Mononuclear cell (primary cell): Measurements from ENCODE around the gene FAM32A. TPM values are rescaled to one million over a fixed set of nuclear protein-coding genes. Genes with fewer than 3 reads are reported as not detected.

Source experiments
- H3K27me3 ChIP-seq: 2 replicates; pipeline ENCODE4 v1.6.0; 2011; ENCODE audit warnings: low read length, control low read depth; ENCODE audit not compliant: insufficient read depth
- H3K4me1 ChIP-seq: 2 replicates; pipeline ENCODE4 v1.5.1; 2011; ENCODE audit warnings: mild to moderate bottlenecking, low read length, control low read depth; ENCODE audit not compliant: insufficient read depth
- H3K4me3 ChIP-seq: 2 replicates; pipeline ENCODE4 v1.5.1; 2011; ENCODE audit warnings: mild to moderate bottlenecking, low read length, moderate library complexity
- H3K9me3 ChIP-seq: 2 replicates; pipeline ENCODE4 v1.5.1; 2011; ENCODE audit warnings: low read depth, mild to moderate bottlenecking, control low read depth, low read length
- total RNA-seq: library from RNA; depleted of rRNA; stranded (reverse); fragments of >200 nt; gene quantifications from one replicate; pipeline ENCODE4 v1.2.3, GENCODE V29; 2012

The FAM32A gene
- total RNA-seq, 1 donor: 84.5 TPM

DNA sequence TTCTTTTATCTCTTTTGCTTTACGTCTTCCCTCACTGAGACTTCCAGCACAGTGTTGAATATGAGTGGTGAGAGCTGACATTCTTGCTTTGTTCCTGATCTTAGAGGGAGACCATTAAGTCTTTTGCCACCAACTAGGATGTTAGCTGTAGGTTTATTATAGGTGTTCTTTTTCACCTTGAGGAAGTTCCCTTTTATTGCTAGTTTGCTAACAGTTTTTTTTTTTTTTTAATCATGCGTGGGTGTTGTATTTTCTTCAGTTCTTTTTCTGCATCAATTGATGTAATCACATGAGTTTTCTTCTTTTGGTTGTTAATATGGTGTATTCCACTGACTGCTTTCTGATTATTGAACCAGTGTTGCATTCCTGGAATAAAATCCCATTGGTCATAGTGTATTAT lies 33.6 kb downstream of the FAM32A start:
- no peak overlapping the region for H3K4me3 ChIP-seq
- H3K4me1 ChIP-seq: peaks cover 23% of the 10 kb centered on the region
- no peaks in the 10 kb centered on the region for H3K27me3 ChIP-seq
- H3K9me3 ChIP-seq: peaks cover 23% of the 10 kb centered on the region

DNA sequence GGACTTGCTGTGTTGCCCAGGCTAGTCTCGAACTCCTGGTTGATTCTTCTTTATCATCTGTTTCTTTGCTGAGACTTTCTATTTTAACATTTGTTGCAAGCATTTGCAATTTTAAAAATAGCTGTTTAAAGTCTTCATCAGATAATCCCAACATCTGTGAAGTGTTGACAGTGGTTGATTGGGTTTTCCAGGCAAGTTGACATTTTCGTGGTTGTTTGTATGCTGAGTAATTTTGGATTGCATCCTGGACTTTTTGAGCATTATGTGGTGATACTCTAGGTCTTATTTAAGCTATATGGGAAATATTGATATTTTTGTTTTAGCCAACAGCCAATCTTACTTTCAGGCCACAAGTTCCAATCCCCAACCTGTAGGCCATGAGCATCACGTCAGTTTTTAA lies 37.6 kb downstream of the FAM32A start:
- no peak overlapping the region for H3K4me3 ChIP-seq
- no peaks in the 10 kb centered on the region for H3K27me3 ChIP-seq
- peaks cover 23% of the 10 kb centered on the region for H3K9me3 ChIP-seq
- H3K4me1 ChIP-seq: peaks cover 9% of the 10 kb centered on the region

DNA sequence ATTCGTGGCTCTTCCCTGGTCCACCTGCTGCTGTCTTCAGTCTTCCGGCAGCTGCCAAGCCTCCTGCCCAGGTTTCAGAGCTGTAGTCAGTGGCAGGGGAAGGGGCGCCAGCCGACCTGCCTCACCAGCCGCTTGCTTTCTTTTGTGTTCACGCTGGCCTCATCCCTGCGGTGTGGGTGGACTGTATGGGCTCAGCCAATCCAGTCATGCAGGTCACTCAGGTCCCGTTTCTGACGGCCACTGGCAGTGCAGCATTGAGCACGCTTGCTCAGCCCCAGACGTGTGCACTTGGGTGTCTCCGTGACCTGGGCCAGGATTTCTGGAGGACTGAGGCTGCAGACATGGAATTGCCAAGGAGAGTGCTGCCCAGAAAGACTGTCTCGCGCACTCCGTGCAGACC lies 38.5 kb downstream of the FAM32A start:
- Histone ChIP-seq H3K9me3 (peaks cover 23% of the 10 kb centered on the region), H3K4me1 (peaks cover under 1% of the 10 kb centered on the region), H3K27me3 (no peaks in the 10 kb centered on the region), H3K4me3 (no peak overlapping the region)

DNA sequence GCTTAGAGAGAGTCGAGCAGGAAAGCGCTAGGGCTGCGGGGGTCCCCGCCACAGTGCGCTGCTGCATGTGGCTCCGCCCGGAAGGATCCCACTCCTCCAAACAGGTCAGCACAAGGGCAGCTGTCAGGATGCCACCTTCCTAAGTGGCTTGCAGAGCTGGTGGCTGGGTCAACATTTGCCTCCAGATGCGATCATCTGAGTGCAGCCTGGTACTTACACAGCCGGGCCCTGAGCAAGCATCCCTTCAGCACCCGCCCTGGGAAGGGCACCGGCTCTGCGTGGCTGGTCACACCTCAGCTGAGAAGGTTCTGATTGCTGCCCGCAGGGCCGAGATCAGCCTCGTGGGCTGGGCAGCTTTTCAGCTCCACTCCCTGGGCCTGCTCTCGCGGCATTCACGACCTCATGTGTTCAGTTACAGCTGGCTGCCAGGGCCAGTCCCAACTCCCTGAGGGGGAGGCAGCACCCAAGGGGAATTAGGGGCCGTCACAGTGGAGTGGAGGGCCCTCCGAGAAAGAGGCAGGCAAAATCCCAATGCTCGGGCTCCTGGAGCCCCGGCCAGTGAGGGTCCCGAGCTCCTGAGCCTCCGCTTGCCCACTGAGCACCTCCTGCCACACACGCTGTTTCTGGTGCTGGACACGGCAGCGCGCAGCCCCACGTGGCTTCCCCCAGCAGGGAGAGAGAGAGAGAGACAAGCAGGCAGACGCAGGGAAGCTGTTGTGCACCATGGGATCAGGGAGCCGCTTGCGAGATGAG lies 39.3 kb downstream of the FAM32A start:
- H3K27me3 ChIP-seq: no peaks in the 10 kb centered on the region
- no peak overlapping the region for H3K4me3 ChIP-seq
- no peaks in the 10 kb centered on the region for H3K4me1 ChIP-seq
- peaks cover 23% of the 10 kb centered on the region for H3K9me3 ChIP-seq

DNA sequence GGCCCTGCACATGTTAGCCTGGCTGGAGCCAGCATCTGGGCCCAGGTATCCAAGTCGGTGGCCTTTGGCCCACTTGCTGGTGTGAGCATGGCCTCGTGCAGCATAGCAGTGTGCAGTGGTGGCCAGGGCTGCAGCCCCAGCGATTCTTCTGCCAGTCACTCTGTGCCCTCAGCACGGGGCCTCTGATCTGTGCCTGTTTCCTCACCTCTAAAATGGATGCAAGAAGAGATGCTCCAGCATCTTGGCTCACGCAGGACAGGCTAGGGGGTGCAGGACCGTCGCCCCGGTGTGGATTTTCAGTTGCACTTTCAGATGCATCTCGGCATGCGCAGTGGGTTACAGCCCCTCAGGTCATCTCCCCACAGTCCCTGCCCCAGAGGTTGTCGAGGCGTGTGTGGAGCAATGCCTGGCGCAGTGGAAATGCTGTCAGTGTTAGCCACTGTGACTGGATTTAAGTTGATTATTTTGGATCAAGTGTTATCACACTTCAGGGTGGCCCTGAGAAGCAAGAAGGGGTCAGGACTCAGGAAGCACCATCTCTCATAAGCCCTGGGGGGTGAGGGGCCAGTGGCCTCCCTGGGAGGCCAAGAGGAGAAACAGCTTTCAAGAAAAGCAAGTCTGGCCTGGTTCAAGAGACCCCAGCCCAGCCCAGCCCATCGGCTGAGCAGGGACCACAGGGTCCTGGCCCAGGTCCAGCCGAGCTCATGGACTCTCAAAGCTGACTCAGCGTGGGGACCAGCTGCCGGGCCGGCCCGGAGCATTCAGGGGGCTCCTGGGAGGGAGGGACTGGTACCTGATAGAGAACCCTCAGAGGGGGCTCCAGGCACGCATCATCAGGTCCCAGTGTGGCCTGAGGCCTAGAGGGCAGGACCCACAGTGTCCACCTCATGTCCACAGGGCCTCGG lies 40.3 kb downstream of the FAM32A start:
- Histone ChIP-seq H3K4me3 (no peak overlapping the region), H3K27me3 (no peaks in the 10 kb centered on the region), H3K9me3 (peaks cover 13% of the 10 kb centered on the region), H3K4me1 (no peaks in the 10 kb centered on the region)

DNA sequence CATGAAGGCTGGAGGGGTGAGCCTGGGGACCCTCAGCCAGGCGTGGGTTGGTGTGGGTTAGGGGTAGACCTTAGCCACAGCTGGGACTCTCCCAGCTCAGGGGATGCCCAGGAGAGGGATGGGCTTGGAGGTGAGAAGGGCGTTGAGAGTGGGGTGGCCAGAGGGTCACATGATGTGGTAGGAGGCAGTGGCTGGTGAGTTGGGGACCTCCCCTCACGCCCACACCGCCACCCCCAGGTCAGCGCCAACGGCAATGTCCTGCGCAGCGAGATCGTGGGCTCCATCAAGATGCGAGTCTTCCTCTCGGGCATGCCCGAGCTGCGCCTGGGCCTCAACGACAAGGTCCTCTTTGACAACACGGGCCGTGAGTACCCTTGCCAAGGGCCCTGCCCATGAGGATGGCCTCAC lies 41.0 kb downstream of the FAM32A start:
- Histone ChIP-seq H3K4me3 (no peak overlapping the region), H3K4me1 (no peaks in the 10 kb centered on the region), H3K9me3 (peaks cover 7% of the 10 kb centered on the region), H3K27me3 (no peaks in the 10 kb centered on the region)

DNA sequence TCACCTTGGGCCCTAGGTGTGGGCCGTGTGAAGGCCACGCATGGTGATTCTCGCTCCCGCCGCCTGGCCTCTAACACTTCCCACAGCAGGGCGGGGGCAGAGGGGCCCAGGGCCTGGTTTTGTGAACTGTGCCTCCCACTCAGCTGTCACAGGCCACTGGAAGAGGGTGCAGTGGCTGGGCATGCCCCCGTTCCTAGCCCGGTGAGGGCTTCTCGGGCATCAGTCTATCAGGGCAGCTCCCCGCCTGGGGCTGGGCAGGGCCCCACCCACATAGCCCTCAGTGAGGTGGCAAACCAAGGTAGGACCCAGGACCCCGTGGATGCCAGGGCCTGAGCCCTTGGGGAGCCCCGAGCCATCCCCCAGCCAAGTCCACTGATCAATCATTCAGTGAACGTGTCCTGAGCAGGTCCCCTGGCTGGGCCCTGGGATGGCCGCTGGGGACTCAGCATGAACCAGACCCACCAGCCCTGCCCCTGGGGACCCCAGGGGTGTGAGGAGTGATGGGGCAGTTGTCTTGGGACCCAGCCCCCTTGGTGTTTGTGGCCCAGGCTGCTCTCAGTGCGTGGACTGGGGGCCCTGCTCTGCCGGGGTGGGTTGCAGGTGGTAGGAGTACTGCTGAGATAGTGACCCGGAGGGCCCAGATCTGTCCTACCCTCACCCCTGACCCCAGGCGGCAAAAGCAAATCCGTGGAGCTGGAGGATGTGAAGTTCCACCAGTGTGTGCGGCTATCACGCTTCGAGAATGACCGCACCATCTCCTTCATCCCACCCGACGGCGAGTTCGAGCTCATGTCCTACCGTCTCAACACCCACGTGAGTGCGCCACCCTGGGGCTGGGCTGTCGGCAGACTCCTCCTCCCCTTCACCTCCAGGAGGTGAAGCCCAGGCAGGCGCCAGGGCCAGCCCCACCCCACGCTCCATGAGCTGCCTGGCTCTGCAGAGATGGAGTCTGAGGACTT lies 41.9 kb downstream of the FAM32A start:
- Histone ChIP-seq H3K4me3 (no peak overlapping the region), H3K9me3 (no peaks in the 10 kb centered on the region), H3K27me3 (no peaks in the 10 kb centered on the region), H3K4me1 (no peaks in the 10 kb centered on the region)

DNA sequence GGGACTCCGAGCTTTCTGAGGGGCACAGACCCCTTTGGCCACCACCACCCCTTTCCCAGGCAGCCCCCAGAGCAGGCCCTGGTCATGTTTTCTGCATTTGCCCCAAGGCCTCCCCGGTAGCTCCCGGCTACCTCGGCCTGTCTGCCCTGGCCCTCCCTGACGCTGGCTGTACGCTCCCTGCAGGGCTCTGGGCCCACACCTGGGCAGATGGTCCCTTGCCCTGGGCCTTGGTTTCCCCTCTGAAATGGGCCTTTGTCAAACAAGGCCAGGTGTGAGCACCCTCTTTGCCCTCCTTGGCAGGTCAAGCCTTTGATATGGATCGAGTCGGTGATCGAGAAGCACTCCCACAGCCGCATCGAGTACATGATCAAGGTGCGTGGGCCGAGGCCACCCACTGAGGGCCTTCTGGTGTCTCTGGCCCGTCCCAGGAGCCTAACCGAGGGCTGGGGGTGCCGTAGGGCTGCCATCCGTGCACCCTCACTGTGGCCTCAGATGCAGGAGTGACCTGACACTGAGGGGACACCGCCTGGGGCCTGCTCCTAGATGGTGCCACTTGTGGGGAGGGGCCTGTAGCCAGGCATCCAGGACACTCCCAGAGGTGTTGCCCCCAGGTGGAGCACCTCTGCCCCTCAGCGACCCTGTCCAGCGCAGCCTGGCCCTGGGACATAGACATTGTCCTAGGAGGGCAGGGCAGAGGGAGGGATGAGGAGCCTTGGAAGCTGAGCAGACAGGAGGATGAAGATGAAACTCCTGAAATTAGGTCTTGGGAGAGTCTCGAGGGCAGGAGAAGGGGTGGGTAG lies 42.8 kb downstream of the FAM32A start:
- Histone ChIP-seq H3K4me3 (no peak overlapping the region), H3K4me1 (no peaks in the 10 kb centered on the region), H3K9me3 (no peaks in the 10 kb centered on the region), H3K27me3 (no peaks in the 10 kb centered on the region)

DNA sequence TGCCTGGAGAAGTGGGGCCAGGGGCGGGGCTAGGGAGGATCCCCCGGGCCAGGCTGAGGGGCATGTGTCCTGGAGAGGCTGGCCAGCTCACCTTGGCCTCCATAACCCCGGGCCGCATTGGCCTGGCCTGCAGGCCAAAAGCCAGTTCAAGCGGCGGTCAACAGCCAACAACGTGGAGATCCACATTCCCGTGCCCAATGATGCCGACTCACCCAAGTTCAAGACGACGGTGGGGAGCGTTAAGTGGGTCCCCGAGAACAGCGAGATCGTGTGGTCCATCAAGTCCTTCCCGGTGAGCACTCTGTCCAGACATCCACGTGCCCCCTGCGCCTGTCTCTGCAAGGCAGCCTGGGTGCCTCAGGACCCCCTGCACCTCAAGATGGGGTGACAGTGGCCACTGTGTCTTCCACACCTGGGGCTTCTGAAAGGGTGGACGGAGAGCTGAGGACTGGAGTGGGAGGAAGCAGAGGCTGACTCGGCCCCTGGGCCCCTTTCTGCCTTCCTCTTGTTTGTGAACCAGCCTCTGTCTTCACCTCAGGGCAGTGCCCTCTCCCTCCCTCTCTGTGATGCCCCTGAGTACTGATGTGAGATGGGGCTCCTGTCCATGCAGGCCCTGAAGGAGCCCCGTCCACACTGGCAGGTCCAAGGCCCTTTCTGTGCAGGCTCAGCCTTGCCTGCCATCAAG lies 43.6 kb downstream of the FAM32A start:
- H3K27me3 ChIP-seq: no peaks in the 10 kb centered on the region
- no peaks in the 10 kb centered on the region for H3K9me3 ChIP-seq
- H3K4me1 ChIP-seq: no peaks in the 10 kb centered on the region
- no peak overlapping the region for H3K4me3 ChIP-seq

DNA sequence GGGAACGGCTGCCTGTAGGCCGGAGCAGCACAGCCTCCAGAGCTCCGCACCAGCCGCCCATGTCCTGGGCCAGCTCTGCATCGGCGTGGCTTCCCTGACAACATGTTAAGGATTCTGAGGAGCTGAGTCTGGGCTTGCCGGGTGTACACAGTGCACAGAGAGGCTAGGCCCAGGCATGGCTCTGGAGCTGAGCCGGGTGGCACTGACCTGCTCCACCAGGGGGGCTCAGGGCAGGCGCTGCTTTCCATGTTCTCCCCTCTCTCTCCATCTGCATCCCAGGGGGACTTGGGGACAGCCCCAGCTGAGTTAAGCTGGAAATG lies 44.1 kb downstream of the FAM32A start:
- no peak overlapping the region for H3K4me3 ChIP-seq
- H3K4me1 ChIP-seq: no peaks in the 10 kb centered on the region
- no peaks in the 10 kb centered on the region for H3K27me3 ChIP-seq
- no peaks in the 10 kb centered on the region for H3K9me3 ChIP-seq

DNA sequence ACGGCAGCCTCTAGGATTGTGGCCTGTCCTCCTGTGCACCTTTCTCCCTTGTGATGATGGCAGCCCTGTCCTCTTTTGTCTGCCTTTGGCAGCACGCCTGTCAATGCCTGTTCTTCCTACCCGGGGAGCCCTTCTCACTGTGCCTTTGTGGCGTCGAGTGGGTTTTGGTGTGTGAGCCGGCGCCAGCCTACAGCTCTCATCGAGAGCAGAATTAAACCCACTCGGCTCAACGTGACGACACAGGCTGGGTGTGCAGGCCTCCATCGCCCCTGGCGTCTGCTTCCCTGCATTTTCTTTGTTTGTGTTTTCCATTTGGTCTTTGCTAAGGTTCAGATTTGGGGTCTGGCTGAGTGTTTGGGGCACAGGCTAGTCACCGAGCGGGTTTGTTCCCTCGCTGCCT lies 46.9 kb downstream of the FAM32A start:
- H3K27me3 ChIP-seq: no peaks in the 10 kb centered on the region
- no peak overlapping the region for H3K4me3 ChIP-seq
- peaks cover 19% of the 10 kb centered on the region for H3K4me1 ChIP-seq
- no peaks in the 10 kb centered on the region for H3K9me3 ChIP-seq

DNA sequence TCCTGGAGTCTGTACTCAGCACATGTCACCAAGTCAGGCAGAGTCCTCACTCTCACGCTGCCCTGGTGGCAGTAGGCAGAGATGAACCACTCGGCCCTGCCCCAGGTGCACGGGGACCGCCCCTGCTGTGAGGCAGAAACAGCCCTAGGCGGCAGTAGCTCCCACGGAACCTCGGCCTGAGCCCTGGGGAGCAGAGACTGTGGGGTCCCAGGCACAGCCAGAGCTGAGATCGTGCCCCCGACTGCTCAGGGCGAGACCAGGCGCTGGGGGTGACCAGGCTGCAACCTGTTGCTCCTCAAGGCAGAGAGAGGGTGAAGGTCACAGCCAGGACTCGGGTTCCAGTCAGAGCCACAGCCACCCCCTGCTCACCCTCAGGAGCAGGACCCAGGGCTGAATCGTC lies 47.4 kb downstream of the FAM32A start:
- Histone ChIP-seq H3K27me3 (no peaks in the 10 kb centered on the region), H3K4me1 (peaks cover 23% of the 10 kb centered on the region), H3K4me3 (no peak overlapping the region), H3K9me3 (no peaks in the 10 kb centered on the region)

DNA sequence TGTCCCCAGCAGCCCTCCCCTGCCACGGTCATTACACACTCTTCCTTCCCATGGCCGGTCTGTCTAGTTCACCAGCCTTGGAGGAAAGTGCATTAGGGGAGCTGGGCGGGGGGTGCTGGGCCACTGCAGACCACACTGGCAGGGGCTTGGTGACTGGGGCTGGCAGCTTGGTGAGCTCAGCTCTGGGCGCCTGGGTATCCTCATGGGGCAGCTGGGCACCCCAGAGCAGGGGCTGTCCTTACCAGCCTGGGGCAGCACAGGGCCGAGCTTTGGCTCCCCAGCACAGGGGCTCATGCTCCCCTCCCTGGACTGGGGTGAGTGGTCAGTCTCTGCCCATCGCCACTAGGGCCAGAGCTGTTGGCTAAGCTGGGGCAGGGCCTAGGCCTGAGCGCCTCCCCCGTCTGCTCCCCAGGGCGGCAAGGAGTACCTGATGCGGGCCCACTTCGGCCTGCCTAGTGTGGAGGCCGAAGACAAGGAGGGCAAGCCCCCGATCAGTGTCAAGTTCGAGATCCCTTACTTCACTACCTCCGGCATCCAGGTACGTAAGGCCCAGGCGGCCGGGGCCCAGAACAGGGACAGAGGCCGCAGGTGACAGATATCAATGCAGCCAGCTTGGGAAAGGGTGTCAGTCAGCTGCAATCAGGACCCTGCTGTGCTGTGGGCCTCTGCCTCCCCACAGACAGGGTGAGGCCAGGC lies 48.0 kb downstream of the FAM32A start:
- no peak overlapping the region for H3K4me3 ChIP-seq
- no peaks in the 10 kb centered on the region for H3K27me3 ChIP-seq
- no peaks in the 10 kb centered on the region for H3K9me3 ChIP-seq
- peaks cover 30% of the 10 kb centered on the region for H3K4me1 ChIP-seq
